Vagina (tissue), 2 donors: ENCODE data around the gene ANKEF1.

Experiments
- POLR2A ChIP-seq, 2 donors: fragments of 450-650 bp; IDR thresholded peaks; one replicate each; pipeline ENCODE4 v1.6.1; 2017; ENCODE audit warnings: antibody characterized with exemption in 2 of 2, mild to moderate bottlenecking in 2 of 2, moderate library complexity in 2 of 2
- POLR2AphosphoS5 ChIP-seq, 2 donors: sonication (generic); formaldehyde crosslinking; IDR thresholded peaks; one replicate each; pipeline ENCODE4 v1.9.0; 2017; ENCODE audit warnings: antibody characterized with exemption in 2 of 2, mild to moderate bottlenecking in 2 of 2, low read depth in 1 of 2; ENCODE audit not compliant: insufficient read depth in 1 of 2
- TF ChIP-seq, protein P1 (sequence below), 3 experiments: fragments of 450-650 bp in 2 of 3; fragments of 200-600 bp in 1 of 3; sonication (generic) in 1 of 3; IDR thresholded peaks; one replicate each; pipeline ENCODE4 v1.5.1; 2017 to 2019; ENCODE audit warnings: antibody characterized with exemption in 3 of 3, mild to moderate bottlenecking in 2 of 3, moderate library complexity in 2 of 3

DNA sequence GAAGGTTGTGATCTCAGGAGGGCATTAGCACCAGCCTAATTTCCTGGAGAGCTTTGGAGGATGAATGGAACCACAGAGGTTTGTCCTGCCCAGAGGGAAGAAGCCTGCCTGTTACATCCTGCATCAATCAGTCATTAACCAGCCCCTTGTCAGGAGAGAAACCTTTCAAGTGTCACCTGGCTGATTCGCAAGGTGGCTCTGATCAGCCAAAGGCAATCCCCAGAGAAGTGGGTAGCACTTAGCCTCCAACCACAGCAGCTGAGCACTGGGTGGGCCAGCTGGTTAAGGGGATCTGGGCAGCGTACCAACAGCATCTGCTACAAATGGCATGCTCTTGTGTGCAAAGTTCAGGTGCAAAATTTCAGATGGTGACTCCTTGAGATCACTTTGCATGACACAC, 26.9 kb downstream of the ANKEF1 start:
- TF ChIP-seq, protein P1, sequence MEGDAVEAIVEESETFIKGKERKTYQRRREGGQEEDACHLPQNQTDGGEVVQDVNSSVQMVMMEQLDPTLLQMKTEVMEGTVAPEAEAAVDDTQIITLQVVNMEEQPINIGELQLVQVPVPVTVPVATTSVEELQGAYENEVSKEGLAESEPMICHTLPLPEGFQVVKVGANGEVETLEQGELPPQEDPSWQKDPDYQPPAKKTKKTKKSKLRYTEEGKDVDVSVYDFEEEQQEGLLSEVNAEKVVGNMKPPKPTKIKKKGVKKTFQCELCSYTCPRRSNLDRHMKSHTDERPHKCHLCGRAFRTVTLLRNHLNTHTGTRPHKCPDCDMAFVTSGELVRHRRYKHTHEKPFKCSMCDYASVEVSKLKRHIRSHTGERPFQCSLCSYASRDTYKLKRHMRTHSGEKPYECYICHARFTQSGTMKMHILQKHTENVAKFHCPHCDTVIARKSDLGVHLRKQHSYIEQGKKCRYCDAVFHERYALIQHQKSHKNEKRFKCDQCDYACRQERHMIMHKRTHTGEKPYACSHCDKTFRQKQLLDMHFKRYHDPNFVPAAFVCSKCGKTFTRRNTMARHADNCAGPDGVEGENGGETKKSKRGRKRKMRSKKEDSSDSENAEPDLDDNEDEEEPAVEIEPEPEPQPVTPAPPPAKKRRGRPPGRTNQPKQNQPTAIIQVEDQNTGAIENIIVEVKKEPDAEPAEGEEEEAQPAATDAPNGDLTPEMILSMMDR (IDR thresholded peaks at IDR 0.05): no peak
- TF ChIP-seq POLR2A (IDR thresholded peaks at IDR 0.05): no peak
- TF ChIP-seq POLR2AphosphoS5 (IDR thresholded peaks at IDR 0.05; ENCODE audit: insufficient read depth in 1 of 2, low read depth in 1 of 2): no peak
